Hepatocyte (in vitro differentiated cells): ENCODE measurements around the gene BCAS3.

Source experiments
- CTCF ChIP-seq: fragments of 200-600 bp; sonication (generic); IDR thresholded peaks from 2 replicates; pipeline ENCODE4 v1.5.1; 2016; ENCODE audit warnings: antibody characterized with exemption, mild to moderate bottlenecking; ENCODE audit not compliant: poor library complexity
- EZH2 ChIP-seq: fragments of 200-600 bp; sonication (generic); IDR thresholded peaks from 2 replicates; pipeline ENCODE4 v1.6.1; 2016; ENCODE audit warnings: antibody characterized with exemption, mild to moderate bottlenecking, borderline replicate concordance

GRCh38 chr17:61189968-61190367, 512.3 kb downstream of the BCAS3 start:
- TF ChIP-seq CTCF = no peak
- no peak for TF ChIP-seq EZH2
